Activated CD8-positive, alpha-beta memory T cell treated with anti-CD3 and anti-CD28 coated beads, Interleukin-2, amount 50 U/mL, for 24 hours (primary cell): ENCODE results near the gene HYAL1.
A peak's percentile ranks its signal among the peaks of the same experiment; 100 is the strongest.
"Not testable (repeated sequence)": the region's sequence is repeated elsewhere in the genome, so short reads cannot be mapped to it uniquely, and the experiment has no call there.

Experiments used
- DNase-seq: peaks from one replicate; pipeline ENCODE4 v3.0.0-alpha.2; 2020; ENCODE audit errors: extremely low read depth

HYAL1 gene

DNA sequence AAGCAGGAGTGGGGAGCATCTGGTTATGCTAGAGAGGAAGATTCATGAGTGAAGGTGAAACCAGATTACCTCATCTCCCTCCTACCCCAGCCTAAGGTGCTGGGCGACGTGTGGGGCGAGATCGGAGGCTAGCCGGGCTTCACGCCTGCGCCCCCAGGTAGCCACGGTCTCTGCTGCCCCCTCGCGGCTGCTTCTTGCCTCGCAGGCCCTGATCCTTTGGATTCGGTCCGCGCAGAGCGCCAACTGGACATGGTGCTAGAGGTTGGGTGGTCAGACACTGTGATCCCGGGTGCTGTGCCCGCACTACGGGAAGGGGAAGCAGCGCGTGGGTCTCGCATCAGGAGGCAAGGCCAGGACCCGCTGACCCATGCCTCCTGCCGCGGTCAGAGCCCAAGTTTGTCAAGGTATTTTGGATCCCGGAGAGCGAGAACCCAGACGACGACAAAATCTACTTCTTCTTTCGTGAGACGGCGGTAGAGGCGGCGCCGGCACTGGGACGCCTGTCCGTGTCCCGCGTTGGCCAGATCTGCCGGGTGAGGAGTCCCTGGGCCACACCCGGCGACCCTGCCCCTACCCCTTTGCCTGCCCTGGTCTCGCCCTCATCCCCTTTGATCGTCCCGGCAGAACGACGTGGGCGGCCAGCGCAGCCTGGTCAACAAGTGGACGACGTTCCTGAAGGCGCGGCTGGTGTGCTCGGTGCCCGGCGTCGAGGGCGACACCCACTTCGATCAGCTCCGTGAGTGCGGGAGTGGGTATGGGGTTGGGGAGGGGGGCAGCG lies 30.3 kb downstream of the HYAL1 start:
- peak; percentile 73 for DNase-seq

DNA sequence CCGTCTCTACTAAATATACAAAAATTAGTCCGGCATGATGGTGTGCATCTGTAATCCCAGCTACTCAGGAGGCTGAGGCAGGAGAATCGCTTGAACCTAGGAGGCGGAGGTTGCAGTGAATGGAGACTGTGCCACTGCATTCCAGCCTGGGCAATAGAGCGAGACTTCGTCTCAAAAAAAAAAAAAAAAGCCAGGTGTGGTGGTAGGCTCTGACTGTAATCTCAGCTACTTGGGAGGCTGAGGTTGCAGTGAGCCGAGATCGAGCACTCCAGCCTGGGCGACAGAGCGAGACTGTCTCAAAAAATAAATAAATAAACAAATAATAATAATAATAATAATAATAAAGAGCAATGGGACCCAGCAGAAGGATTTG lies 30.9 kb downstream of the HYAL1 start:
- DNase-seq: not testable (repeated sequence)

DNA sequence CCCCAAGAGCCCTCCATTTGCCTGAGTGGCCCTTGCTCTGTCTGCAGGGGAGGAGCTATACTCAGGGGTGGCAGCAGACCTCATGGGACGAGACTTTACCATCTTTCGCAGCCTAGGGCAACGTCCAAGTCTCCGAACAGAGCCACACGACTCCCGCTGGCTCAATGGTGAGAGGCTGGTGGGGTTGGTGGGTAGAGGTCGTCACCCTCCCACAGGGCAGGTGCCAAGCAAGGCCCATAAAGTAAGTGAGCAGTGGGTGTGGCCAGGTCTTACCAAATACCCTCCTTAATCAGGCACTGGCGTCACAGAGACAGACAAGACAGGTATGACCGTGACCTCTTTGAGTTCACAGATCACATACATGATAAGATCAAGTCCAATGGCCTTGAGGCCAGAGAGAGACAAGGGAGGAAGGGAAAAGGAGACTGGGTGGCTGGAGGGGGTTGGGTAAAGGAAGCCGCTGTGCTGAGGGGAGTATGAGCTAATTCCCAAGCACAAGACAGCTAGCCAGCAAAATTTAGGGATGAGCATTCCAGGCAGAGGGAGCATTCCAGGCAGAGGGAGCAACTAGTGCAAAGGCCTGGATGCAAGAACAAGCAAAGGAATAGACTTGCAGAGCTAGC lies 31.9 kb downstream of the HYAL1 start:
- DNase-seq: no peak

GRCh38 chr3:50270422-50271224 lies 32.8 kb downstream of the HYAL1 start:
- DNase-seq: no peak

- DNase-seq: no peak
Measured at GRCh38 chr3:50269977-50270413, 33.4 kb downstream of the HYAL1 start.

DNA sequence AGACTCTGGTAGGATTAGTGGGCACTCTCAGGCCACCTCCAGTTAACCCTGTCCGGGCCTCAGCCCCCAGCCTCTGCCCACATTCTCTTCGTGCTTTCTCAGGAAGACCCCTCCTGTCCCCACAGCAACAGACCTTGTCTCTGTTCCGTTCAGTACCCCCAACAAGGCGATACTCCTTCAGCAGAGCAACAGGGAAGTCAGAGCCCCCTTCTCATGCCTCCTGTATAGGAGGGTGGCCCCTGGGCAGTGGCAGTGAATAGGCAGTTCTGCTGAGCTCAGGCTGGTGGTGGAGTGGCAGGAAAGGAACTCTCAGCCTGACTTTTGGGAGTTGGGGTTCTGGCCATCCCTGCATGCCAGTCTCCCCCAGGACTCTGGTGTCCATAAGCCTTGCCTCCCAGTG lies 33.9 kb downstream of the HYAL1 start:
- no peak for DNase-seq

DNA sequence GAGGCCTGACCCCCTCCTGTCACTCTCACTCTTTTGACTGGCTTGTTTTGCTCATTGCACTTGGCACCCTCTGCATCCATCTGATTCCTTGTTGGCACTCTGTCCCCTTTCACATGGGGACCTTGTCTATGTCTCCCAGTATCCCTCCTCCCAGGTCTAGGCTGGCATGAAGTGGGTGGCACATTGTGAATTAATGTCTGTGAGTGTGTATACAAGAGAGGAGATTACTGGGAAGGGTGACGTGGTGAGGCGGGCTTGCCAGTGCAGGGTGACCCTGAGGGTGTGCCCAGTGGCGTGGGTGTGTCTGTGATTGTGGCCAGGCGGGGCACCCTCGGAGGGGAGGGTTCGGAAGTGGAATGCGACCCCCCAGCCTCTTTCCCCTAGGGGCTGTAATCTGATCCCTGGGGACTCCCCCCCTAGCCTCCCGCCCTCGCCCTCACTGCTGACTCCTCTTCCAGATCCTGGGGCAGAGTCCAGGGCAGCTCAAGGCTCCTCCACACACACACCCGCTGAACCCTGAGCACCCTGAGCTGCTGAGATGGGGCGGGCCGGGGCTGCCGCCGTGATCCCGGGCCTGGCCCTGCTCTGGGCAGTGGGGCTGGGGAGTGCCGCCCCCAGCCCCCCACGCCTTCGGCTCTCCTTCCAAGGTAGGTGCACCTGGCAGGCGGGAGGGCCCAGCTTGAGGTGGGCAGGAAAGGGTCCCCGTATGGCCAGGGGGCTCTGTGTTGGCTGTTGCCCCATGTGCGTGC lies 34.5 kb downstream of the HYAL1 start, which contains the start of gene SEMA3B:
Gene SEMA3B, plus strand, starts transcription at position 445 of the 749 bp plus-strand sequence. Its CDS starts 94 bp downstream, at position 539.
- no peak for DNase-seq

- no peak for DNase-seq
Measured at GRCh38 chr3:50268276-50268675, 35.1 kb downstream of the HYAL1 start.

- DNase-seq: no peak
Measured at GRCh38 chr3:50267280-50267913, 36.0 kb downstream of the HYAL1 start.

- DNase-seq: no peak
Measured at GRCh38 chr3:50266836-50267235, 36.5 kb downstream of the HYAL1 start.

GRCh38 chr3:50266017-50266416 lies 37.4 kb downstream of the HYAL1 start:
- no peak for DNase-seq

DNA sequence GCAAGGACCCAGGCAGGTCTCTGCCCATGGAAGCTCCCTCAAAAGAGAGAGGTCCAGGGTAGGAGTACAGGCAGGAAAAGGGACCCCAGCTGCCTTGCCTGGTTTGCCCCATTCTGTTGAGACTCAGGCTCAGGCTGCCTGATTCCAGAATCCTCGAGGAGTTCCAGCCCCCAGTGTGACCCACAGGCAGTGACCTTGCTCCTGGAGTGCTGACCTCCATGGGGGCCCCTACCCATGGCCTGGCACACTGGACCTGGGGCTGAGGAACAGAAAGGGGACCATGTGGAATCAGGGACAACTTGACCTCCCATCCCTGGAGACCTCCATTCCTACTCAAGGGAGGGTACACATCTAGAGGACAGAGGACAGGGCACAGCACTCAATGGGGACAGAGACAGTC lies 37.8 kb downstream of the HYAL1 start:
- no peak for DNase-seq

- no peak for DNase-seq
Measured at GRCh38 chr3:50264964-50265485, 38.3 kb downstream of the HYAL1 start.

DNA sequence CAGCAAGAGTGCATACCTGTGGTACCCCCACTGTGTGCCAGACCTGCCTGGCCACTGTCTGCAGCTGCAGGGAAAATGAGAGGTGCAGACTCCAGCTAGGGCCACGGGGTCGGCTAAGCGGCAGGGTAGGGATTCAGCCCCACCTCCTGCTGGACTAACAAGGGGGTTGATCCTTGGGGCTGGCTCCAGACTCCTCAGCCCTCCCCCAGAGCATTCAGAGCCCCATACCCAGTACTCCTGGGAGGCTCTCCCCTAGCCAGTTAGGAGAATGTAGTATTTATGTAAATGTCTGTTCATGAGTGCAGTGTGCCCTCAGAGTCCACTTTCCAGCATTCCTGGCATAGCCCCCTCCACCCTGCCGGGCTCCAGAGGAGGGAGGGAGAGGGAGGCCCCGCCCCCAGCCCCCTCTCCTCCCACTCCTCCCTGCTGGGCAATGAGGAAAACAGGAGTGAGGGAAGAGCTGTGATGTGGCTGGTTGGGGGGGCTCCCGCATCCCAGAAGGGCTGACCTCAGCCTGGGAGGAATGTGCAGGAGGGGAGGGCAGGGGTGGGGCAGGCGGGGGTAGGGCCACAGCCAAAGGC lies 38.9 kb downstream of the HYAL1 start:
- DNase-seq: no peak

- DNase-seq: no peak
Measured at GRCh38 chr3:50263478-50264382, 39.6 kb downstream of the HYAL1 start.

DNA sequence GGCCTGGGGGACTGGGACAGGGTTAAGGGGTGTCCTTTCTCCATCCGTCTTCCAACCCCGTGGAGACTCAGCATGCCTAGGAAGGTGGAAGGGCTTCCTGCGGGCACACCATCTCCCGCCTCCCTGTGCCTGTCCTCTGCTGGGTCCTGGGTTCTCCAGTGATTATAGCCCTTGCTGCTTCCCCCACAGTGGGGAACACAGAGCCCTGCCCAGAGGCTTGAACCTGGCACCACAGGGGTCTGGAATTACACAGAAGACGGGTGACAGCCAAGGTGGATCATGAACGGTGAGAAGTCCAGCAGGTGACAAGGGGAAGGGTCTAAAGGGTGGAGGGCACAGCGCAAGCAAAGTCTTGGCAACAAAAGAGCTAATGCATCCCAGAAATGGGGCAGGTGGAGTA lies 40.6 kb downstream of the HYAL1 start:
- DNase-seq: no peak

- not testable (repeated sequence) for DNase-seq
Measured at GRCh38 chr3:50262200-50262599, 41.2 kb downstream of the HYAL1 start.

DNA sequence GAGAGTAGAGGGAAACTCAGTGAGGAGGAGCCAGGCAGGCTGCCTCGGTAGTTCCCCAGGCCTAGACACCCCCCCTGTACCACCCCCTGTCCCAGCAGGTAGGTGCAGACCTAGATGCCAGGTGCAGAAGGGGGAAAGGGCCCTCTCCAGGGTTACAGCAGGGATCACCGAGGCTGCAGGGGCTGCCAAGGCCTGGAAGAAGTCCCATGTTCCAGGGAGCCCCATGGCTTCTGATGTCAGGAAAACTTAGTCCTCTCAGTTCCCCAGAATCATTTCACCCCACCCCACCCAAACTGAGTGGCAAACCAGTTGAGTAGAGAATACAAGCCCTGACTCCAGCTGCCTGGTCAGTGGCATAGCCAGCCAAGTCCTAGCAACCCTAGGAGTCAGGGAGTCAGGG lies 41.9 kb downstream of the HYAL1 start:
- no peak for DNase-seq

- no peak for DNase-seq
Measured at GRCh38 chr3:50260942-50261441, 42.4 kb downstream of the HYAL1 start.
